Measurements from ENCODE around the gene MMEL1.

The MMEL1 gene

GRCh38 chr1:2587071-2587859 is 45.6 kb downstream of the MMEL1 start:
- no peaks in the 10 kb centered on the region for H3K4me1 ChIP-seq (ENCODE audit: insufficient read depth, poor library complexity, severe bottlenecking)
- ATAC-seq (ENCODE audit: low read depth) (peak; percentile 7), DNase-seq (ENCODE audit: low spot score) (no peak)
- H3K9me3 ChIP-seq (ENCODE audit: severe bottlenecking): no peaks in the 10 kb centered on the region
- no peaks in the 10 kb centered on the region for H3K27me3 ChIP-seq (ENCODE audit: insufficient read depth, poor library complexity, severe bottlenecking)
- TF ChIP-seq CTCF (IDR thresholded peaks at IDR 0.05; ENCODE audit: poor library complexity, severe bottlenecking): no peak
- peak overlapping the region; percentile 50 for H3K4me3 ChIP-seq (ENCODE audit: severe bottlenecking)
- H3K27ac ChIP-seq (ENCODE audit: poor library complexity, severe bottlenecking): peak overlapping the region; percentile 57
- no peaks in the 10 kb centered on the region for H3K36me3 ChIP-seq (ENCODE audit: low read depth)

GRCh38 chr1:2586154-2587070 is 46.4 kb downstream of the MMEL1 start, which contains the start of gene PRXL2B:
PRXL2B (plus strand) TSS chr1:2586777; CDS start chr1:2586886, 109 bp downstream.
- Histone ChIP-seq H3K4me3 (ENCODE audit: severe bottlenecking) (peak within 1 kb of the TSS; percentile 50), H3K9me3 (ENCODE audit: severe bottlenecking) (no peaks in the 10 kb centered on the region), H3K36me3 (ENCODE audit: low read depth) (no peaks in the 10 kb centered on the region), H3K27me3 (ENCODE audit: insufficient read depth, poor library complexity, severe bottlenecking) (no peaks in the 10 kb centered on the region), H3K27ac (ENCODE audit: poor library complexity, severe bottlenecking) (peak within 1 kb of the TSS; percentile 57), H3K4me1 (ENCODE audit: insufficient read depth, poor library complexity, severe bottlenecking) (no peaks in the 10 kb centered on the region)
- peak; percentile 98 for DNase-seq (ENCODE audit: low spot score)
- TF ChIP-seq CTCF (IDR thresholded peaks at IDR 0.05; ENCODE audit: poor library complexity, severe bottlenecking): no peak
- ATAC-seq (ENCODE audit: low read depth): peak; percentile 87

GRCh38 chr1:2585318-2586092 is 47.3 kb downstream of the MMEL1 start:
- Histone ChIP-seq H3K9me3 (ENCODE audit: severe bottlenecking) (no peaks in the 10 kb centered on the region), H3K27me3 (ENCODE audit: insufficient read depth, poor library complexity, severe bottlenecking) (no peaks in the 10 kb centered on the region), H3K4me3 (ENCODE audit: severe bottlenecking) (peak overlapping the region; percentile 50), H3K27ac (ENCODE audit: poor library complexity, severe bottlenecking) (peak overlapping the region; percentile 57), H3K36me3 (ENCODE audit: low read depth) (no peaks in the 10 kb centered on the region), H3K4me1 (ENCODE audit: insufficient read depth, poor library complexity, severe bottlenecking) (no peaks in the 10 kb centered on the region)
- DNase-seq (ENCODE audit: low spot score) (no peak), ATAC-seq (ENCODE audit: low read depth) (0 out of 3 replicates have a peak, but pooled peaks have one; percentile 3)
- TF ChIP-seq CTCF (IDR thresholded peaks at IDR 0.05; ENCODE audit: poor library complexity, severe bottlenecking): no peak

GRCh38 chr1:2584686-2585317 is 48.0 kb downstream of the MMEL1 start:
- Histone ChIP-seq H3K36me3 (ENCODE audit: low read depth) (no peaks in the 10 kb centered on the region), H3K4me1 (ENCODE audit: insufficient read depth, poor library complexity, severe bottlenecking) (no peaks in the 10 kb centered on the region), H3K27ac (ENCODE audit: poor library complexity, severe bottlenecking) (no peak overlapping the region), H3K4me3 (ENCODE audit: severe bottlenecking) (peak overlapping the region; percentile 50), H3K9me3 (ENCODE audit: severe bottlenecking) (no peaks in the 10 kb centered on the region), H3K27me3 (ENCODE audit: insufficient read depth, poor library complexity, severe bottlenecking) (no peaks in the 10 kb centered on the region)
- DNase-seq (ENCODE audit: low spot score): no peak
- ATAC-seq (ENCODE audit: low read depth): no peak
- TF ChIP-seq CTCF (IDR thresholded peaks at IDR 0.05; ENCODE audit: poor library complexity, severe bottlenecking): no peak

All from RWPE2 (cell line).